HG03159 (cell line): ENCODE measurements around the gene PARG.
"Not testable (repeated sequence)": the region's sequence is repeated elsewhere in the genome, so short reads cannot be mapped to it uniquely, and the experiment has no call there.

Experiments
- ATAC-seq: cut with Tn5 transposase; IDR thresholded peaks from one replicate; pipeline ENCODE4 v1.9.1; 2021; ENCODE audit warnings: mild to moderate bottlenecking, moderate library complexity; ENCODE audit not compliant: unreplicated experiment

Gene PARG

DNA sequence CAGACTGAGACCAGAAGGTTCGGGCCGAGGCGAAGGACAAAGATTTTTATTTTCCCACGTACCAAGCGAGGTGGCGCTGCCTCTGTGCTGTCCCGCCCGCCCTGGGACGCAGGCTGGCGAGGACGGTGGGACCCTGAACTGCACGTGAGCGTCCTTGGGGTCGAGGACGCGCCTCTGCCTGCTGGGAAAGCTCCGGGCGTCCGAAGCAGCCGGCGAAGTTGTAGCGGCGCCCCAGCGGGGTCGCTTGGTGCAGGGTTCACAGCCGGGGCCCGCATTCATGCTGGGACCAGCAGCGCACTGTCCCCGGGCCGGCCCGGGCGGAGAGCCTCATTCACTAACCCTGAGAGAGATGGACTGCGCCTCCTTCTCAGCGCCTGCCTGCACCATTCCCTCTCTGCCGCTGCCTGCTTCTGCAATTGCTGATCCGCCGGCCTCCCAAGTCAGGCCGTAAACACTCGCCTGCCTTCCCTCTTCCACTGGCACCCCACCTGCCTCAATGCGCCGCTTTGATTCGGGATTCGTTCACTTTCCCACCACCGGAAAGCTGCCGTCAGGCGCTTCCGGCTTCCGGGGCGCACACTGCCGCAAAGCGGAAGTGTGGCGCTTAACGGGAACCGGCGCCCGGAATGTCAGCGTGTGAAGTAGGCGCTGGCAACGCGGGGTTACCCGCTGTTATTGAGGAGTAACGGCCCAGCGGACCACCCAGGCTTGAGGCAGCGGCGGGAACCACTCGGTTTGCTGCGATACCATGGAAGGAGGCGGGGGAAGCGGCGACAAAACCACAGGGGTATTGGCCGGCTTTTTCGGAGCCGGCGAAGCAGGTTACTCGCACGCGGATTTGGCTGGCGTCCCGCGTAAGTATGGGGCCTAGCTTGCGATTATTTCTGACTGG is at the start of gene PARG, which contains the start of gene TIMM23B:
Gene PARG (minus strand): TSS at position 581 of the 892 bp plus-strand sequence. CDS start 302 bp downstream, at position 279.
Gene TIMM23B (plus strand): TSS at position 607 of the 892 bp plus-strand sequence. CDS start 142 bp downstream, at position 749.
- peak; percentile 68 for ATAC-seq

DNA sequence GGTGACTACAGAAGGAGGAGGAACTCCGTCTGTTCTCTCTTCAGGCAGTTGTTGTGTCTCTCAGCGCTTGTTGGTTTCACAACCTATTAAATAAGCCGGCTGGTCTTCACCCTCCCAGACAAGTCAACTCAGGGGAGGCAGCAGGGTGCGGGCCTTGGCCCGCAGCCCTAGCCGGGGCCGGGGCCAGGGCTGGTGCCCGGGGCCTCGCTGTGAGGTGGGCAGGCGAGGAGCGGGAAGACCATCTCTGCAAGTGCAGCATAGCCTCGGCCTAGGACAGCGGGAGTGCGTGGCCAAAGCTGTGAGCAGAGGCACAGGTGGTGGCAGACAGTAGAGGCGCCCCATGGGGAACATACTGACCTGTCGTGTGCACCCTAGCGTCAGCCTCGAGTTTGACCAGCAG is 46.5 kb upstream of the PARG start, which contains the start of gene AGAP6:
Gene AGAP6 (plus strand): TSS at position 31 of the 400 bp plus-strand sequence. CDS start 310 bp downstream, at position 341.
- ATAC-seq, result not testable (repeated sequence)

DNA sequence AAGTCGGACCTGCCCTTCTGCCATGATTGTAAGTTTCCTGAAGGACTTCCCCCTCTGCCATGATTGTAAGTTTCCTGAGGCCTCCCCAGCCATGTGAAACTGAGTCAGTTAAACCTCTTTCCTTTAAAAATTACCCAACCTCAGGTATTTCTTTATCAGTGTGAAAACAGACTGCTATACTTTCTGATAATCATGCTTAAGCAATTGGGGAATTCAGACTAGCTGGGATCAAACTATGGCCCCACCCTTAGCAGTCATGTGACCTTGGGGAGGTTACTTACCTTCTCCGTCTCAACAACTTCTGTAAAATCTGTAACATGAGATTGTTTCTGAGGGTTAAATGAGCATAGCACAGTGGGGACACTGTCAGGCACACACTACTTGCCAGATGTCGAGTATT is 45.4 kb upstream of the PARG start:
- ATAC-seq, result not testable (repeated sequence)

DNA sequence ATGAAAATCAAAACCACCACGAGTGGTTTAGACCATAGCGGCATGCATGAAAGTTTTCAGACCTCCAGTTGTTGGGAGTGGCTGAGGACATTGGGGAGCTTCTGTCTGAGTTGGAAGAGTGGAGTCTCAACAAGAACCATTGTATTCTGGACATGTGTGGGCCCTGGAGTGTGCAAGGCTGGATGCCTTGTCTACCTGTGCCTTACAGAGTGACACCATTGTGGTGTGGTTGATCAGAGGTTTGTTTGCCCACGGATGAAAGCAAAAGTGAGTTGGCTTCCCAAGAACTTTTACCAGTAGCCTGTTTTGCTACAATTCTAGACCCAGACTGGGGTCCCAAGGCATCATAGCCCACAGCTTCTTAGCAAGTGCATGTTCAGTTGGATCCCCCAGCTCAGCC is 35.9 kb upstream of the PARG start:
- not testable (repeated sequence) for ATAC-seq

GRCh38 chr10:49972094-49972493 is 30.3 kb upstream of the PARG start:
- ATAC-seq, result not testable (repeated sequence)

DNA sequence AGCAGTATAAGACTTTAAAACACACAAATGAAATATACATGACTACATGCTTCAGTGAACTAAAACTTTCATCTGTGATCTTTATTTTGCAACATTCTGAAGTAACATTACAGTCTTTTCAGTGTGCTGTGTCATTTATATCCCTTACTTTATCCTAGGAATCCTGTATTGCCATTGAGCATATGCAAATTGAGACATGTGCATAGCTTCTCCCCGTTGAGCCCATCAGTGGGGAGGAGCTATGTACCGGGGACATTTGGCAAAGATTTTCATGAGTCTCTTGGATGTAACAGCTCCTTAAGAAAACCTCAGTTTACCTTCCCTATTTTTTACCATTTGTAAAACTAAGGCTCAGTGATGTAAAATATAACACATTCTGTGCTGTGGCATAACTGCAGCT is 29.6 kb upstream of the PARG start:
- not testable (repeated sequence) for ATAC-seq

DNA sequence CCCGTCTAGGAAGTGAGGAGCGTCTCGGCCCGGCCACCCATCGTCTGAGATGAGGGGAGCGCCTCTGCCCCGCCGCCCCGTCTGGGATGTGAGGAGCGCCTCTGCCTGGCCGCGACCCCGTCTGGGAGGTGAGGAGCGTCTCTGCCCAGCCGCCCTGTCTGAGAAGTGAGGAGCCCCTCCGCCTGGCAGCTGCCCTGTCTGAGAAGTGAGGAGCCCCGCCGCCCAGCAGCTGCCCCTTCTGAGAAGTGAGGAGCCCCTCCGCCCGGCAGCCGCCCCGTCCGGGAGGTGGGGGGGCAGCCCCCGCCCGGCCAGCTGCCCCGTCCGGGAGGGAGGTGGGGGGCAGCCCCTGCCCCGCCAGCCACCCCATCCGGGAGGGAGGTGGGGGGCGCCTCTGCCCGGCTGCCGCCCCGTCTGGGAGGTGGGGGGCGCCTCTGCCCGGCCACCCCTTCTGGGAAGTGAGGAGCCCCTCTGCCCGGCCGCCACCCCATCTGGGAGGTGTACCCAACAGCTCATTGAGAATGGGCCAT is 28.6 kb upstream of the PARG start:
- not testable (repeated sequence) for ATAC-seq

- ATAC-seq, result not testable (repeated sequence)
Observed at GRCh38 chr10:49953122-49953521, 11.3 kb upstream of the PARG start.

DNA sequence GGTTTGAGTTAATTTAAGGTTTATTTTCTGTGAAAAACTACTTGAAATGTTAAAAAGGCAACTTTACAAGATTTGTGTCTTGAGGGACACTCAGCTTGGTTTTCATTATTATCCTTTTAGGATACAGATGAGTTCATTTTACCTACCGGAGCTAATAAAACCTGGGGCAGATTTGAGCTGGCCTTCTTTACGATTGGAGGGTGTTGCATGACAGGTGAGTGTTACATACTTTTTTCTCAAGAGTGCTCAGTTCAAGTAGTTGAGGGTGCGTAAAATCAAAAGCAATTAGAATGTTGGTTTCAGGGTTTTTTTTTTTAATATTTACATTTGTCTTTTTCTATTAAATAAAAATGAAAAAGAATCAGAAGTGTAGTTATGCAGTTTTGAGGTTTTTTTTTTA is 10.2 kb upstream of the PARG start:
- not testable (repeated sequence) for ATAC-seq

DNA sequence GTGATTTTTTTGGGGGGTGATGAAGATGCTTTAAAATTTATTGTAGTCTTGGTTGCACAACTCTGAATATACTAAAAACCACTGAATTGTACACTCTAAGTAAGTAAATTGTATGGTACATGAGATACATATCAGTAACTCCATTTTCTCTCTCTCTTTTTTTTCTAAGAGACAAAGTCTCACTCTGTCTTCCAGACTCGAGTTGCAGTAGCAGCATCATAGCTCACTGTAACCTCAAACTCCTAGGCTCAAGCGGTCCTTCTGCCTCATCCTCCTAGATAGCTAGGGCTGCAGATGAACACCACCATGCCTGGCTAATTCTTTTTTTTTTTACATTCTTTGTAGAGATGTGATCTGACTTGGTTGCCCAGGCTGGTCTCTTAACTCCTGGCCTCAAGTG is 6.9 kb upstream of the PARG start:
- not testable (repeated sequence) for ATAC-seq

DNA sequence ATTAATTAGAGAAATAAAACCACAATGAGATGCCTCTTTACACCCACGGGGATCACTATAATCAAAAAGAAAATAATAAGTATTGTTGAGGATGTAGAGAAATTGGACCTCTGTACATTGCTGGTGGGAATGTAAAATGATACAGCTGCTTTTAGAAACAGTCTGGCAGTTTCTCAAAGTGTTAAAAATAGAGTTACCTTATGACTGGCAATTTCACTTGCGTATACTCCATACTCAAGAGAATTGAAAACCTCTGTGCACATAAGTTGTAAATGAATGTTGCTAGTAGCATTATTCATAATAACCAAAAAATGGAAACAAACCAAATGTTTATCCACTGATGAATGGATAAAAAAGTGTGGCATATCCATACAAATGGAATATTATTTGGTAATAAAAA is 6.3 kb upstream of the PARG start:
- peak; percentile 75 for ATAC-seq

DNA sequence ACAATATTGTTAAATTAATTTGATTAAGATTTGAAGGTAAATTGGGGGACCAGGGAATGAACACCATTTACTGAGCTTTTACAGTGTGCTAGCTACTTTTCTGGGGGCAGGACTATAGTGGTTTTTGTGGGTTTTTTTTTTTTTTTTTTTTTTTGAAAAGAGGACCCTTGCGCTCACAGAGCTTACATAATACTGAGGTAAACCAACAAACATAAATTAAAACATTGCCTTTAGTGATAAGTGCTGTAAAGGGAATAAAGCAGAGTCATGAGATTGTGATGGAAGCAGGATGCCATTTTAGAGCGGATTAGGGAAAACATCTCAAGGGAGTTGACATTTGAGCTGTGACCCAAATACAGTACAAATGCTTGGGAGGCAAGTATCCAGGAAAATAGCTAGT is 1.8 kb upstream of the PARG start:
- ATAC-seq, result not testable (repeated sequence)

- peak; percentile 15 for ATAC-seq
Observed at GRCh38 chr10:49942339-49942705, 495 bp upstream of the PARG start.

GRCh38 chr10:49931959-49932728 is 9.7 kb downstream of the PARG start:
- not testable (repeated sequence) for ATAC-seq

- ATAC-seq, result not testable (repeated sequence)
Observed at GRCh38 chr10:49931276-49931675, 10.6 kb downstream of the PARG start.

DNA sequence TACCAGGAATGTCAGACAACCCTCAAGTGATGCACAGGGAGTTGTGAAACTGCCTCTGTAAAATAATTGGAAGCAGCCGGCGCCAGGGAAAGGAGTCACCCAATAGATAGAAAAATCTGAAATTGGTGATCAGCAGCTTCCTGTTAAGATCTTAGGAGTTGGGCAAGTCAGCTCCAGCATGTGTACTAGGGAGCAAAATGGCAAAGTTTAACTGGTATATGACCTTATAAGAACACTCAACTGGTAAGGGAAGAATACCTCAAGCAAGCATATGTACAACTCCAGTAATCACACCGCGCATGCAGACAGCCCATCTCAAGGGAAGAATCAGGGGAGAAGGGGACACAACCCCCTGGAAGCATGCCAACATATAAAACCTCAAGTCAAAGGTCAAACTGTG is 18.3 kb downstream of the PARG start:
- not testable (repeated sequence) for ATAC-seq

- not testable (repeated sequence) for ATAC-seq
Observed at GRCh38 chr10:49922041-49922440, 19.8 kb downstream of the PARG start.

- ATAC-seq, result not testable (repeated sequence)
Observed at GRCh38 chr10:49917927-49918326, 23.9 kb downstream of the PARG start.

DNA sequence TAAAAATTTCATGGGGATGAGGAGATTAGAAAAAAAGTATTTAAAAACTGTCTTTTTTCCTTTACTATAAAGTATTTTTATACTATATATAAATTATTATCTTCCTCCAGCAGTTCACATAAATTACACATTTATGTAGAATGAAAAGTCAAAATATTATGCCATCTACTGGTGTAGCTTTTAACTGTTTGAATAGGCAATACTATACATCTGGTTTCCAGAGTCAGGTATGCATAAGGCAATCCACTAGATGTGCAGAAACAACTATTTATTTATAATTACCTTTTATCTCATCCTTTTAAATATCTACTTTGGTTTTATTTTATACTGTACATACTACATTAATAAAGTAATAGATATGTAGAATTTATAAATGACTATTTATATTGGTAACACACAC is 25.4 kb downstream of the PARG start:
- ATAC-seq, result not testable (repeated sequence)

DNA sequence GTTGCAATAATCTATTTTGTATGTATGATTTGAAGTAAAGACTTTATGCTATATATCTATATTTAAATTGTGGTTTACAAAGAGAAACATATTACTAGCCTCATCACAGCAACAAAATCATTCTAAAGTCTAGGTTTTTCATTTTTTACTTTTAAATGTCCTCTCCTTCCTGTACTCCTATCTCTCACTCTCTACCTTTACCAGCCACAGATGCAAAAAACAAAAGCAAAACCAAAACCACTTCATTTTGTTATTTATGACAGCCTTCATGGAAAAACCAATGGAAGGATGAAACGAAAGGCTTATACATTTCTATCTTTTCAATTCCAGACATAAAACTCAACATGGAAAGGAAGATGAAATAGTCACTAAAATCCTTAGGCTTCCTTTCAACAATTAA is 31.5 kb downstream of the PARG start:
- ATAC-seq, result not testable (repeated sequence)
